PC-9 (cell line): Measurements from ENCODE around the gene PCLO.

Experiments used
- EZH2 ChIP-seq: fragments of 200-600 bp; sonication (generic); IDR thresholded peaks from 2 replicates; pipeline ENCODE4 v1.8.0; 2017; ENCODE audit warnings: antibody characterized with exemption, low read depth
- TF ChIP-seq, protein P1 (sequence below): fragments of 200-600 bp; sonication (generic); conservative IDR thresholded peaks from 2 replicates; pipeline ENCODE4 v1.6.1; 2017; ENCODE audit warnings: mixed run types, antibody characterized with exemption, mild to moderate bottlenecking, moderate library complexity

DNA sequence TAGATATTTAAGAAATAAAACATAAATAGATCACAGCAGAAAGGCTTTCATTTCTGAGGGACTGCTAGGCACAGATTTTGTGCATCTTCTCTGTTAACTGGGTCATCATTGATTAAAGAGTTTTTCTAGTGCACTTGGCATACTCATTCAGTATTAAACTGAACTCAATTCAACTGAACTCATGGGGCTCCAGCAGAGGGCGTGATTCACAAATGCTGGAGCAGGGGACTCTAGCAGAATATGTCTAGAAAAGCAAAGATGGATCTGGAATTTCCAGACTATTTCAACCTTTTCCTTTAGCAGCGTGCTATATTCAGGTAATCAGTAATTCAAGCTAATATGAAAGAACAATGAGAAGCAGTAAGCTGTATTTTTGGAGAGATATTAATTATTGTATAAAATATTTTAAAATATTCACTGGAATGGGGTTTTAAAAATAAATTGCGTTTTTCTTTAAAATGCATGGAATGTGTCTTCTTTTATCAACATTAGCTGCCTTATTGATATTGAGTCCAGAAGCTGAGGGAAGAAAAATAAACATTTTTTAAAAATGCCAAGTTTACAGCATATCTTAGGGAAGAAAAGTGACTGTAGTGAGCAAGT is 422.3 kb downstream of the PCLO start:
- TF ChIP-seq, protein P1, sequence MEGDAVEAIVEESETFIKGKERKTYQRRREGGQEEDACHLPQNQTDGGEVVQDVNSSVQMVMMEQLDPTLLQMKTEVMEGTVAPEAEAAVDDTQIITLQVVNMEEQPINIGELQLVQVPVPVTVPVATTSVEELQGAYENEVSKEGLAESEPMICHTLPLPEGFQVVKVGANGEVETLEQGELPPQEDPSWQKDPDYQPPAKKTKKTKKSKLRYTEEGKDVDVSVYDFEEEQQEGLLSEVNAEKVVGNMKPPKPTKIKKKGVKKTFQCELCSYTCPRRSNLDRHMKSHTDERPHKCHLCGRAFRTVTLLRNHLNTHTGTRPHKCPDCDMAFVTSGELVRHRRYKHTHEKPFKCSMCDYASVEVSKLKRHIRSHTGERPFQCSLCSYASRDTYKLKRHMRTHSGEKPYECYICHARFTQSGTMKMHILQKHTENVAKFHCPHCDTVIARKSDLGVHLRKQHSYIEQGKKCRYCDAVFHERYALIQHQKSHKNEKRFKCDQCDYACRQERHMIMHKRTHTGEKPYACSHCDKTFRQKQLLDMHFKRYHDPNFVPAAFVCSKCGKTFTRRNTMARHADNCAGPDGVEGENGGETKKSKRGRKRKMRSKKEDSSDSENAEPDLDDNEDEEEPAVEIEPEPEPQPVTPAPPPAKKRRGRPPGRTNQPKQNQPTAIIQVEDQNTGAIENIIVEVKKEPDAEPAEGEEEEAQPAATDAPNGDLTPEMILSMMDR, result peak; percentile 81
- TF ChIP-seq EZH2, result no peak
